Measurements from ENCODE around the gene S100P. TPM values are rescaled to one million over a fixed set of nuclear protein-coding genes. Genes with fewer than 3 reads are reported as not detected.

Gene S100P
- total RNA-seq, 2 experiments from 2014 or later = 3.4 to 4.3 TPM

GRCh38 chr4:6733358-6734164 is 39.9 kb downstream of the S100P start:
- DNase-seq (no peak), ATAC-seq (no peak)
- ChIA-PET POLR2A (no interaction called here), CTCF (interaction anchor here (1.3 kb wide), 1 partner anchor 140 kb away, joined by 10 read pairs; no protein-coding TSS in a partner anchor)
- Mint-ChIP-seq H3K4me3 (no peak overlapping the region), H3K4me1 (ENCODE audit: low read depth) (no peaks in the 10 kb centered on the region), H3K27me3 (no peaks in the 10 kb centered on the region), H3K27ac (no peak overlapping the region), H3K9me3 (no peaks in the 10 kb centered on the region), H3K36me3 (ENCODE audit: low read depth) (no peaks in the 10 kb centered on the region)
- no peak for TF ChIP-seq CTCF (IDR thresholded peaks at IDR 0.05)
- intact Hi-C loops (cut with micrococcal nuclease) = no loop called here

GRCh38 chr4:6734165-6734786 is 40.6 kb downstream of the S100P start:
- POLR2A ChIA-PET = interaction anchor here (0.9 kb wide), 1 partner anchor 140 kb away, joined by 3 read pairs; no protein-coding TSS in a partner anchor
- Mint-ChIP-seq H3K4me1 (ENCODE audit: low read depth) (no peaks in the 10 kb centered on the region), H3K9me3 (no peaks in the 10 kb centered on the region), H3K36me3 (ENCODE audit: low read depth) (no peaks in the 10 kb centered on the region), H3K27ac (no peak overlapping the region), H3K4me3 (no peak overlapping the region), H3K27me3 (no peaks in the 10 kb centered on the region)
- DNase-seq = no peak
- ATAC-seq = no peak
- CTCF ChIA-PET = interaction anchor here (1.3 kb wide), 1 partner anchor 139 kb away, joined by 10 read pairs; no protein-coding TSS in a partner anchor
- no peak for TF ChIP-seq CTCF (IDR thresholded peaks at IDR 0.05)
- intact Hi-C loops (cut with micrococcal nuclease) = no loop called here

GRCh38 chr4:6739920-6740319 is 46.2 kb downstream of the S100P start:
- intact Hi-C loops (cut with micrococcal nuclease) = no loop called here
- Mint-ChIP-seq H3K27me3 (peaks cover 2% of the 10 kb centered on the region), H3K4me1 (ENCODE audit: low read depth) (peaks cover 4% of the 10 kb centered on the region), H3K4me3 (no peak overlapping the region), H3K9me3 (no peaks in the 10 kb centered on the region), H3K27ac (no peak overlapping the region), H3K36me3 (ENCODE audit: low read depth) (no peaks in the 10 kb centered on the region)
- DNase-seq (no peak), ATAC-seq (no peak)
- no peak for TF ChIP-seq CTCF (IDR thresholded peaks at IDR 0.05)
- CTCF ChIA-PET = no interaction called here
- POLR2A ChIA-PET = no interaction called here

- Mint-ChIP-seq H3K9me3 (no peaks in the 10 kb centered on the region), H3K36me3 (ENCODE audit: low read depth) (no peaks in the 10 kb centered on the region), H3K4me1 (ENCODE audit: low read depth) (peaks cover 4% of the 10 kb centered on the region), H3K4me3 (no peak overlapping the region), H3K27ac (no peak overlapping the region), H3K27me3 (peaks cover 2% of the 10 kb centered on the region)
- ATAC-seq (no peak), DNase-seq (no peak)
- CTCF ChIA-PET = no interaction called here
- TF ChIP-seq CTCF (IDR thresholded peaks at IDR 0.05) = no peak
- POLR2A ChIA-PET = interaction anchor here (0.6 kb wide), 1 partner anchor 22 kb away, joined by 3 read pairs; no protein-coding TSS in a partner anchor
- intact Hi-C loops (cut with micrococcal nuclease) = no loop called here
Measured at GRCh38 chr4:6740347-6740746, 46.7 kb downstream of the S100P start.

GRCh38 chr4:6742507-6742906 is 48.8 kb downstream of the S100P start:
- Mint-ChIP-seq H3K27me3 (peaks cover 2% of the 10 kb centered on the region), H3K36me3 (ENCODE audit: low read depth) (no peaks in the 10 kb centered on the region), H3K4me1 (ENCODE audit: low read depth) (peaks cover 4% of the 10 kb centered on the region), H3K4me3 (no peak overlapping the region), H3K27ac (no peak overlapping the region), H3K9me3 (no peaks in the 10 kb centered on the region)
- intact Hi-C loops (cut with micrococcal nuclease) = no loop called here
- no peak for ATAC-seq
- ChIA-PET POLR2A (no interaction called here), CTCF (interaction anchor here (1.0 kb wide), 1 partner anchor 131 kb away, joined by 9 read pairs; no protein-coding TSS in a partner anchor)
- no peak for TF ChIP-seq CTCF (IDR thresholded peaks at IDR 0.05)
- no peak for DNase-seq
